SW480 (cell line): Measurements from ENCODE around the gene BTBD16.

ENCODE experiments used
- DNase-seq: peaks from one replicate; pipeline ENCODE4 v3.0.0-alpha.2; 2016; ENCODE audit warnings: low spot score

BTBD16 gene

GRCh38 chr10:122343135-122343800 lies 72.2 kb downstream of the BTBD16 start:
- DNase-seq = no peak

GRCh38 chr10:122343936-122344335 lies 72.8 kb downstream of the BTBD16 start:
- no peak for DNase-seq

- peak; percentile 72 for DNase-seq
These were observed 73.7 kb downstream of the BTBD16 start for GRCh38 chr10:122344741-122345258.

GRCh38 chr10:122346326-122346950 lies 75.3 kb downstream of the BTBD16 start:
- DNase-seq = no peak

GRCh38 chr10:122347170-122347841 lies 76.2 kb downstream of the BTBD16 start:
- no peak for DNase-seq

- peak; percentile 43 for DNase-seq
These were observed 77.4 kb downstream of the BTBD16 start for GRCh38 chr10:122348512-122348911.

GRCh38 chr10:122348935-122349361 lies 77.9 kb downstream of the BTBD16 start:
- DNase-seq = no peak

GRCh38 chr10:122349758-122350369 lies 78.8 kb downstream of the BTBD16 start:
- DNase-seq = no peak

- no peak for DNase-seq
These were observed 79.8 kb downstream of the BTBD16 start for GRCh38 chr10:122350893-122351292.

GRCh38 chr10:122352817-122353525 lies 81.9 kb downstream of the BTBD16 start:
- DNase-seq = no peak

GRCh38 chr10:122354383-122354782 lies 83.3 kb downstream of the BTBD16 start:
- no peak for DNase-seq

GRCh38 chr10:122357685-122358084 lies 86.6 kb downstream of the BTBD16 start:
- no peak for DNase-seq

GRCh38 chr10:122359621-122360020 lies 88.5 kb downstream of the BTBD16 start:
- DNase-seq = no peak

GRCh38 chr10:122361046-122361445 lies 90.0 kb downstream of the BTBD16 start:
- no peak for DNase-seq

GRCh38 chr10:122362031-122362592 lies 91.0 kb downstream of the BTBD16 start:
- DNase-seq = no peak

GRCh38 chr10:122362621-122363020 lies 91.5 kb downstream of the BTBD16 start:
- no peak for DNase-seq

- no peak for DNase-seq
These were observed 92.2 kb downstream of the BTBD16 start for GRCh38 chr10:122363311-122363710.

GRCh38 chr10:122363722-122364463 lies 92.8 kb downstream of the BTBD16 start:
- no peak for DNase-seq

GRCh38 chr10:122368502-122369254 lies 97.6 kb downstream of the BTBD16 start:
- DNase-seq = no peak

- DNase-seq = no peak
These were observed 102.0 kb downstream of the BTBD16 start for GRCh38 chr10:122373108-122373507.
